HG03354 (cell line): ENCODE data around the gene XPO6.

Experiments used
- ATAC-seq: cut with Tn5 transposase; IDR thresholded peaks from one replicate; pipeline ENCODE4 v1.9.1; 2021; ENCODE audit warnings: mild to moderate bottlenecking; ENCODE audit not compliant: unreplicated experiment, poor library complexity, severe bottlenecking

Gene XPO6

GRCh38 chr16:28098959-28099945, 112.5 kb downstream of the XPO6 start:
- ATAC-seq = no peak

DNA sequence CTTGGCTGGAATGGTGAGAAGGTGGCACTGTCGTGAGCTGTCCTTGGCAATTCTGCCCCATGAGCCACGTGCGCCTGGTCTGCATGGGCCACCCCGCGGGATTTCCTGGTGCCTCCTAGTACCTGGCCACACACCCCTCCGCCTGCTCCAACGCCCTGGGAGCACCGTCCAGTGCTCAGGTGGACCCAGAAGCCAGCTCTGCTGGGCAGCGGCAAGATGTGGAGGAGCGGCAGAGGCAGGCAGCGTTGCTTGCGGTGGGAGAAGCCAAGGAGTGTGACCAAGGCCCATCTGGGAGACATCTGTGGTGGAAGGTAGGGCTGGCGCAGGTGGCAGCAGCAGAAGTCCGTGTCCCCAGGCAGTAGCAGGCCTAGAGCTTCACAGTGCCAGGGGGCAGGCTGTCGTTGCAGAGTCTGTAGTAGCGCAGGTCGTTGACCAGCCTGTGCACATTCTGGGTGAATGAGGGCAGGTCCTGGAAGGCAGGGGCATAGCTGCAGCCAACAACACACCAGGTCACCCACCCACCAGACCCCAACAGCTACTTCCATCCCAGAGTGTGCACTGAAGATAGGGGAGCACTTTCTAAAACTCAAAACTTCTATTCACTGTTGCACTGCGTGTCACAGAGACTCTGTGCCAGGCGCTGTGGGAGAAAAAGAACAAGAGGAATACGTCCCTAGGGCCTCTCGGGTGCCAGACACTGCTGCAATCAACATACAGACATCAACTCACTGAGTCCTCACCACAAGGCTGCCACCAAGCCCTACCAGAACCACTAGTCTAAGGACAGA, 113.4 kb downstream of the XPO6 start:
- ATAC-seq = no peak

- no peak for ATAC-seq
These were observed 114.5 kb downstream of the XPO6 start for GRCh38 chr16:28096983-28097899.

GRCh38 chr16:28093385-28093725, 118.4 kb downstream of the XPO6 start:
- no peak for ATAC-seq

DNA sequence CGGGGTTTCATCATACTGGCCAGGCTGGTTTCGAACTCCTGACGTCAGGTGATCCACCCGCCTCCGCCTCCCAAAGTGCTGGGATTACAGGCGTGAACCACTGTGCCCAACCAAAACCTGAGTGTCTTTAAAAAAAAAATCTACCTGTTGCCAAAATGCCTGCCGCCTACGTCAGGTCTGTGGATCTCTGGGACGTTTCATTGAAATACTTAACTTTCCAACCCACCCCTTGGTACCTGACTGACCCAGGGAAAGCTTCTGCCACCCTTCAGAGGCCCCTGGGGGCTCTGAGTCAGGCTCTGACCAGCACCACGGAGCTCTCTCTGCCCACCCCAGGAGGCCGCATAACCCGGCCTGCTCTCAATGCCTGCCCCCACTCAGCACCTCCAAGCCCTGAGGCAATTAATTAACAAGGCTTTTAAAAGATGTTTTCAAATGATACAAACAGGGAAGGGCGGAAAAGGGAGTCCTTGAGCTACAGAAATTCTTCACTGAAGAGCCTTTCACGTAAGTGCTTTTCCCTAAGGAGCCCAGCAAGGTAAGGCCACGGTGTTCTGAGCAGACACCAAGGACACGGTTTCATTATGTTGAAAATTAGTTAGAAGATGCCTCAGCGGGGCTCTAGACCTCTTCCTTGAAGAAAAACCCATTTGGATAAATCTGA, 118.9 kb downstream of the XPO6 start:
- no peak for ATAC-seq

GRCh38 chr16:28091656-28092055, 120.1 kb downstream of the XPO6 start:
- ATAC-seq = no peak

GRCh38 chr16:28090646-28091377, 121.0 kb downstream of the XPO6 start:
- no peak for ATAC-seq

- no peak for ATAC-seq
These were observed 121.8 kb downstream of the XPO6 start for GRCh38 chr16:28089992-28090365.

- ATAC-seq = no peak
These were observed 122.4 kb downstream of the XPO6 start for GRCh38 chr16:28089205-28089991.

GRCh38 chr16:28087675-28088300, 124.0 kb downstream of the XPO6 start:
- no peak for ATAC-seq

- no peak for ATAC-seq
These were observed 124.6 kb downstream of the XPO6 start for GRCh38 chr16:28087140-28087660.

DNA sequence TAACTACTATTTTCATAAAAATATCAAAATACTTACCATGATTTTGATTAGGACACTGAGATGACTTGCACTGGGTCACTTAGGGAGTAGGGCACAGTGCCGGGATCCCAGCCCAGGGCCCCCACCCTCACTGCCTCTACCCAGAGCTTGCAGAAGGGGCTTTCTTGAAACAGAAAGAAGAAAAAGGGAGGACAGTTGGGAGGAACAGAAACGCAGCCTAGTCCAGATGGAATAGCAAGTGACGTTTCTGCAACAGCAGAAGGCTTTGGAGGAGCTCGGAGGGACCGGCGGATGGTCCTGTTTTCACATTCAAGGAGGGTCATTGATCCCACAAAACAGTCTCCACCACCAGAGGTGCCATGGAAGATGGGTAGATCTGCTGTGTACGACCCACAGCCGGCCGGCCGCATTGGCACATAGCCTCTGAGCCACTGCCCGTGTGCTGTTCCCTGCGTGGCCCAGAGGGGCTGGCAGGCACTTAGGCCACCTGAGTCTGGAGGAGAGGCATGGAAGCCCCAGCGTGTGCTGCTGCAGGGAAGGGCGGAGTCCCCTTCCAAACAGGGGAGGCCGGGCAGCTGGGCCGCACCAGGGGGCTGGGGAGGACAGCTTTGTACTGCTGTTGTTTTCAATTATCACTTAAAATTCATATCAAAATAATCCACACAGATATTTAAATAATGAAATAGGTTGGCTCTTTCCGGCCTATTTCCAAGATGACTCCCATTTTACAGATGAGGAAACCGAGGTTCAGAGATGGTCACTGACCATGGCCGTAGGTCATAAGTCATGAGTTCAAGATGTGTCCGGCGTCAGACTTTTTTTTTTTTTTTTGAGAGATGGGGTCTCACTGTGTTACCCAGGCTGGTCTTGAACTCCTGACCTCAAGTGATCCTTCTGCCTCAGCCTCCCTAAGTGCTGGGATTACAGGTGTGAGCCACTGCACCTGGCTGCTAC, 125.3 kb downstream of the XPO6 start:
- ATAC-seq = no peak

- no peak for ATAC-seq
These were observed 126.2 kb downstream of the XPO6 start for GRCh38 chr16:28085389-28086171.

GRCh38 chr16:28084209-28084608, 127.6 kb downstream of the XPO6 start:
- ATAC-seq = no peak

GRCh38 chr16:28082624-28083023, 129.1 kb downstream of the XPO6 start:
- ATAC-seq = no peak
